ENCODE measurements around the gene EIF4EBP2.

Gene EIF4EBP2

DNA sequence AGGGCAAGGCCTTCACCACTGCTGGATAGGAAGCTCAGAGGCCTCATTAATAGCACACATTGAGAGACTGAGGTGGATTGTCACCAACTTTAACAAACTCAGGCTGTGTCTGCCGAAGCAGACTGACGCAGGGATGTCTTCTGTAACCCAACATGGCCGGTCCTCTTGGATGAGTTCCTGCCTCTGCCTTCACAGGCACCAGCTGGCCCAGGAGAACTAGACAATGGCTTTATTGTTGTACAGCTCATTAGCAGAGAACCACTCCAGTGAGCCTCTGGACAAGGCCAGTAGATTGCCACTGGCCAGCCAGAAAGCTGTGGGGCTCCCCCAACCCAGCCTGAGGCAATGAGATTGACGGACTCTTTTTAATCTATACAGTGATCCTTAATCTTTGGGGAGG lies 28.2 kb downstream of the EIF4EBP2 start:
- DNase-seq (ENCODE audit: insufficient read length, low spot score): no peak
- FAIRE-seq: no peak
- TF ChIP-seq, protein P1, sequence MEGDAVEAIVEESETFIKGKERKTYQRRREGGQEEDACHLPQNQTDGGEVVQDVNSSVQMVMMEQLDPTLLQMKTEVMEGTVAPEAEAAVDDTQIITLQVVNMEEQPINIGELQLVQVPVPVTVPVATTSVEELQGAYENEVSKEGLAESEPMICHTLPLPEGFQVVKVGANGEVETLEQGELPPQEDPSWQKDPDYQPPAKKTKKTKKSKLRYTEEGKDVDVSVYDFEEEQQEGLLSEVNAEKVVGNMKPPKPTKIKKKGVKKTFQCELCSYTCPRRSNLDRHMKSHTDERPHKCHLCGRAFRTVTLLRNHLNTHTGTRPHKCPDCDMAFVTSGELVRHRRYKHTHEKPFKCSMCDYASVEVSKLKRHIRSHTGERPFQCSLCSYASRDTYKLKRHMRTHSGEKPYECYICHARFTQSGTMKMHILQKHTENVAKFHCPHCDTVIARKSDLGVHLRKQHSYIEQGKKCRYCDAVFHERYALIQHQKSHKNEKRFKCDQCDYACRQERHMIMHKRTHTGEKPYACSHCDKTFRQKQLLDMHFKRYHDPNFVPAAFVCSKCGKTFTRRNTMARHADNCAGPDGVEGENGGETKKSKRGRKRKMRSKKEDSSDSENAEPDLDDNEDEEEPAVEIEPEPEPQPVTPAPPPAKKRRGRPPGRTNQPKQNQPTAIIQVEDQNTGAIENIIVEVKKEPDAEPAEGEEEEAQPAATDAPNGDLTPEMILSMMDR (IDR thresholded peaks at IDR 0.05; ENCODE audit: insufficient read depth, missing control alignments): no peak

DNA sequence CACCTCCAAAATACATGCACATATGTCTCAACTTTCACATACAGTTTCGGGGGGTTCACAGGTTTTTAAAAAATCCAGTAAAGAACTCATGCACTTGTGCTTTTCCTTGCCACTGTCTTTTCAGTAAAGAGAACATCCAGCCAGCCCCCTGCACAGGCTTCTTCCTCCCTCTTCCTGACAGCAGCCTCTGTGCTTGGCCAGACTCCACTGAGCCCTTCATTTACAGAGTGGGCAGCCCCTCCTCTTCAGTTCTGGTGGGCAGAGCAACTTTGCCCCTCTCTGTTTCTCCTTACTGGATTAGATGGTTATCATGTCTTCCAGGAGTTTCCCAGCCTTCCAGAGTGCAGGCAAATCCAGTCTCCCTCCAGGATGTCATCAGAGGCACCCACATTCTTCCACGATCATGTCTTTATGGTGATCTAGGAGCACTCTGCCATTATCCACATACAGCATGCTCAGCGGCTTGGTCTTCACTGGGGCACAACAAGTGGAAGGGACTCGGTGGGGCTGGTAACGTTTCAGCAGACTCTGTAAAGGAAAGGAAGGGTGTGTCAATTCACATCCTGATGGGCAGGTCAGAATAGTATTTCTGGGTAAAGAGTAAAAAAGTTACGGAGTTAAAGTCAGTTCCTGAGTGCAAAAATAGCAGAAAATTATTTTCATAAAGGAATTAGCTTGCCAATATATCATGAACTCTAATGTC lies 28.8 kb downstream of the EIF4EBP2 start:
- FAIRE-seq: no peak
- TF ChIP-seq, protein P1 (IDR thresholded peaks at IDR 0.05; ENCODE audit: insufficient read depth, missing control alignments): no peak
- no peak for DNase-seq (ENCODE audit: insufficient read length, low spot score)

- TF ChIP-seq, protein P1 (IDR thresholded peaks at IDR 0.05; ENCODE audit: insufficient read depth, missing control alignments): no peak
- FAIRE-seq (no peak), DNase-seq (ENCODE audit: insufficient read length, low spot score) (no peak)
Observed at GRCh38 chr10:70433581-70434280, 29.8 kb downstream of the EIF4EBP2 start.

DNA sequence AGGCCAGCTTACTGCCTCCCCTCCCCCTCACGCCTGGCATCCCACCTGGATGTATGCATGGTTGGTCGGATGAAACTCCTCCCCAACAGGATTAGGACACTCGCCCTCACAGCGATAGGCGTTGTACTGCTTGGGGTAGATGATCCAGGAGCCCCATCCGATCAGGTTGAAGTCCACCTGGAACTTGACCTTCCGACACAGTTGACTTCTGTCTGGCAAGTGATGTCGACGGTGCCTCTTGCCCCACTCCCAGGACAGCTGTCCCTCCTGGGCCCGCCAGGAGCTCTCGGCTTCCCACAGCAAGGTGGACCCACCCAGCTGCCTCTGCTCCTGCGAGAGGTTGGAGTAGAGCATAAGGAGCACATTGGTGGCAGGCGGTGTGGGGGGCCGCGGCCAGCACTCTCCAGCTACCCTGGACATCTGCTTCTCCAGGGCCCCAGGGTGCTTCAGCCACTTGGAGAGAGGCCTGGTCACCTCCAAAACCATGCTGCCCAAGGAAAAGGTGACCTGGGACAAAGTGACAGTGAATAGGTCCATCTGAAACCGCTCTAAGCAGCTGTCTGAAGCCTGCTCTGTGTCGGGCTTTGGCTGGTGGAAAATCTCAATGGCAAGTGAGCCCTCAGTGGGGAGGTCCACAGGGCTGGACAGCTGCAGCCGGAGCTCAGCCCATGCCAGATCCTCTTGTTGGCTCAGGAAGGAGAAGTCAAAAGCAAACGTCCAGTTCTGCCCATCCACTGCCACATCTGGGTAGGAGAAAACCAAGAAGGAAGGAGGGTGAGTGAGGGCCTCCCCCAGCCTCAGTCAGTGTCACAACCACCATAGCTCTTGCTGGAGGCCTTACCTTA lies 31.5 kb downstream of the EIF4EBP2 start:
- TF ChIP-seq, protein P1 (IDR thresholded peaks at IDR 0.05; ENCODE audit: insufficient read depth, missing control alignments): no peak
- DNase-seq (ENCODE audit: insufficient read length, low spot score) (no peak), FAIRE-seq (no peak)

DNA sequence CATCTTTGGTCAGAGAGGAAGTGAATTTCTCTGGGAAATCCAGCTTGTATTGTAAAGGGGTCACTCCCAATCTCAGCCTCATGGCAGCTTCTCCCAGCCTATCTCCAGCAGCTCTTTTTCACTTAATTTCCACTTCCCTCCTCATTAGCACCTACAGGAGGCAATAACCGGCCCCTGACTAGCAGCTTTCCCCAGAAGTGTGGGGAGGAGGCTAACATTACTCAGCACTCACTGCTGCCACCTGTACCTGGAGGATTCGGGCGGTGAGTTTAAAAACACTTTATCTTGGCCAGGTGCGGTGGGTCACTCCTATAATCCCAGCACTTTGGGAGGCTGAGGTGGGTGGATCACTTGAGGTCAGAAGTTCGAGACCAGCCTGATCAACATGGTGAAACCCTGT lies 33.8 kb downstream of the EIF4EBP2 start:
- FAIRE-seq (no peak), DNase-seq (ENCODE audit: insufficient read length, low spot score) (no peak)
- TF ChIP-seq, protein P1 (IDR thresholded peaks at IDR 0.05; ENCODE audit: insufficient read depth, missing control alignments): no peak

- TF ChIP-seq, protein P1 (IDR thresholded peaks at IDR 0.05; ENCODE audit: insufficient read depth, missing control alignments): no peak
- no peak for FAIRE-seq
- no peak for DNase-seq (ENCODE audit: insufficient read length, low spot score)
Observed at GRCh38 chr10:70440296-70441160, 36.6 kb downstream of the EIF4EBP2 start.

Measured in D721Med (cell line).